Measurements from ENCODE around the gene PLCZ1.

GRCh38 chr12:18696971-18697602, 40.7 kb downstream of the PLCZ1 start:
- TF ChIP-seq ZNF274 (IDR thresholded peaks at IDR 0.05; ENCODE audit: low read depth, low read length), result no peak
- TF ChIP-seq YY1 (IDR thresholded peaks at IDR 0.05; ENCODE audit: insufficient read depth, insufficient read length), result no peak

Measured in NT2/D1 (cell line).